K562 (cell line): ENCODE measurements around the gene SALL3. TPM values are rescaled to one million over a fixed set of nuclear protein-coding genes. Genes with fewer than 3 reads are reported as not detected.

Source experiments
- ATAC-seq: fragments of 200-7000 bp; cut with Tn5 transposase; 3 replicates; pipeline ENCODE4 v1.9.1; 2020; ENCODE audit warnings: moderate library complexity
- BruUV-seq: library from RNA; stranded (reverse); fragments of 400-500 nt; replicated peaks from 2 replicates; lab custom pipeline; 2021; lab: Mats Ljungman, UMichigan
- CTCF ChIA-PET: fragments of 300-600 bp; formaldehyde crosslinking; extraction: SDS; loops from one replicate; lab custom pipeline; 2021; ENCODE audit warnings: low intra/inter-chr PET ratio; lab: Yijun Ruan, JAX
- POLR2A ChIA-PET: fragments of 300-600, 350-650 bp; sonication (Branson Sonifier 250); formaldehyde crosslinking; extraction: SDS; loops from one replicate; lab custom pipeline; 2021; ENCODE audit warnings: antibody characterized with exemption, inconsistent platforms; lab: Yijun Ruan, JAX
- DNase-seq, 4 experiments: peaks; one replicate each; pipeline versions ENCODE4 v3.0.0 to v3.0.0-alpha.2; 2011 to 2018; ENCODE audit warnings: low spot score in 3 of 4, mixed read lengths in 3 of 4; ENCODE audit errors: extremely low read depth in 1 of 4
- FAIRE-seq: peaks from 2 replicates; lab custom pipeline; 2011; peaks lifted over from hg19 to GRCh38; lab: Jason Lieb, UNC
- H2AFZ ChIP-seq: 2 replicates; pipeline ENCODE4 v1.6.0; 2011; ENCODE audit warnings: low read depth, low read length, control low read depth, inconsistent platforms
- H3K27ac ChIP-seq: fragments of 200-600 bp; 3 replicates; pipeline ENCODE4 v1.8.0; 2011; ENCODE audit warnings: low read depth, mild to moderate bottlenecking, control low read depth, inconsistent platforms, low read length, moderate library complexity, mixed read lengths; ENCODE audit errors: extremely low read depth
- H3K27me3 ChIP-seq, 2 experiments: fragments of 300-600 bp in 1 of 2; 2 replicates in 1 of 2; 3 replicates in 1 of 2; pipeline versions ENCODE4 v1.6.0 to v1.8.0; 2011; ENCODE audit warnings: inconsistent platforms in 2 of 2, low read length in 2 of 2, mild to moderate bottlenecking in 1 of 2, mixed read lengths in 1 of 2, moderate library complexity in 1 of 2; ENCODE audit not compliant: control insufficient read depth in 2 of 2, insufficient read depth in 2 of 2
- H3K36me3 ChIP-seq: fragments of 300-600 bp; 3 replicates; pipeline ENCODE4 v1.8.0; 2011; ENCODE audit warnings: mild to moderate bottlenecking, low read length, inconsistent platforms; ENCODE audit not compliant: control insufficient read depth, insufficient read depth
- H3K4me1 ChIP-seq, 2 experiments: fragments of 200-600 bp in 1 of 2; replicated peaks in 1 of 2; 2 replicates in 1 of 2; 3 replicates in 1 of 2; pipeline versions ENCODE4 v1.5.1 to v1.8.0; 2011; ENCODE audit warnings: inconsistent platforms in 2 of 2, low read length in 2 of 2, mild to moderate bottlenecking in 1 of 2, mixed read lengths in 1 of 2, moderate library complexity in 1 of 2; ENCODE audit not compliant: control insufficient read depth in 2 of 2, insufficient read depth in 2 of 2
- H3K4me2 ChIP-seq: 2 replicates; pipeline ENCODE4 v1.6.1; 2011; ENCODE audit warnings: low read length, control low read depth, inconsistent platforms, mixed read lengths; ENCODE audit not compliant: insufficient read depth
- H3K4me3 ChIP-seq: fragments of 200-600 bp; sonication (generic), shearing (Covaris generic); 2 replicates; pipeline ENCODE4 v1.5.1; 2016; ENCODE audit warnings: control low read depth, inconsistent platforms
- H3K79me2 ChIP-seq: fragments of 200-600 bp; 3 replicates; pipeline ENCODE4 v1.8.0; 2011; ENCODE audit warnings: low read length, inconsistent platforms; ENCODE audit not compliant: control insufficient read depth, insufficient read depth
- H3K9ac ChIP-seq, 2 experiments: 2 replicates each; pipeline versions ENCODE4 v1.6.0 to v1.6.1; 2011; ENCODE audit warnings: low read depth in 2 of 2, low read length in 2 of 2, control low read depth in 1 of 2, inconsistent platforms in 1 of 2, mild to moderate bottlenecking in 1 of 2, mixed read lengths in 1 of 2; ENCODE audit not compliant: insufficient read depth in 1 of 2
- H3K9me1 ChIP-seq: one replicate; pipeline ENCODE4 v1.6.0; 2011; ENCODE audit warnings: inconsistent platforms, mild to moderate bottlenecking, low read length, moderate library complexity; ENCODE audit not compliant: control insufficient read depth, insufficient read depth
- H3K9me3 ChIP-seq: replicated peaks from 2 replicates; pipeline ENCODE4 v1.5.1; 2011; ENCODE audit warnings: low read depth, low read length, inconsistent platforms; ENCODE audit not compliant: control insufficient read depth, insufficient read depth
- H4K20me1 ChIP-seq: replicated peaks from 2 replicates; pipeline ENCODE4 v1.6.1; 2011; ENCODE audit warnings: low read length, inconsistent platforms, mixed read lengths; ENCODE audit not compliant: control insufficient read depth, insufficient read depth
- CEBPB ChIP-seq: fragments of 450-650 bp; IDR thresholded peaks from 2 replicates; pipeline ENCODE4 v1.6.1; 2016; ENCODE audit warnings: missing genetic modification characterization, missing compliant biosample characterization
- KLF10 ChIP-seq: fragments of 250-450 bp; sonication (Bioruptor Pico); IDR thresholded peaks from 2 replicates; pipeline ENCODE4 v1.6.1; 2021; ENCODE audit warnings: matching md5 sums
- MYBL2 ChIP-seq, 2 experiments: fragments of 450-650 bp in 1 of 2; sonication (generic) in 1 of 2; formaldehyde crosslinking in 1 of 2; IDR thresholded peaks; 2 replicates each; pipeline versions ENCODE4 v1.6.1 to v1.8.1; 2017 to 2022; ENCODE audit warnings: borderline replicate concordance in 1 of 2, inconsistent platforms in 1 of 2, low read depth in 1 of 2, mild to moderate bottlenecking in 1 of 2, missing genetic modification reagents in 1 of 2, moderate library complexity in 1 of 2
- NFIC ChIP-seq: fragments of 450-650 bp; IDR thresholded peaks from 2 replicates; pipeline ENCODE4 v1.6.1; 2017; ENCODE audit warnings: mild to moderate bottlenecking, inconsistent platforms
- PCBP1 ChIP-seq: fragments of 200-400 bp; formaldehyde crosslinking; IDR thresholded peaks from 2 replicates; pipeline ENCODE4 v1.6.1; 2018; ENCODE audit warnings: mild to moderate bottlenecking, low read depth, low read length; ENCODE audit not compliant: poor library complexity, severe bottlenecking
- SETDB1 ChIP-seq: IDR thresholded peaks from one replicate; pipeline ENCODE4 v1.6.1; 2012; ENCODE audit warnings: low read length, control low read depth, inconsistent platforms
- SMARCA5 ChIP-seq: fragments of 450-650 bp; IDR thresholded peaks from 2 replicates; pipeline ENCODE4 v1.6.1; 2016
- ZBTB11 ChIP-seq, 3 experiments: fragments of 200-800 bp in 1 of 3; fragments of 250-450 bp in 1 of 3; fragments of 450-650 bp in 1 of 3; sonication (Bioruptor Pico) in 1 of 3; sonication (Bioruptor generic) in 1 of 3; formaldehyde crosslinking in 1 of 3; IDR thresholded peaks; 2 replicates each; pipeline versions ENCODE4 v1.6.1 to v1.8.0; 2016 to 2022; ENCODE audit warnings: mild to moderate bottlenecking in 2 of 3, missing genetic modification characterization in 2 of 3, missing compliant biosample characterization in 1 of 3, moderate library complexity in 1 of 3
- ZNF224 ChIP-seq: sonication (generic); formaldehyde crosslinking; IDR thresholded peaks from 2 replicates; pipeline ENCODE4 v1.8.0; 2022; ENCODE audit warnings: mild to moderate bottlenecking, missing genetic modification reagents
- WGBS: fragments of 100-300 bp; shearing (Covaris generic); methylation state at CpG from one replicate; pipeline ENCODE4 v1.1.6; 2016; ENCODE audit warnings: low coverage, mixed read lengths; ENCODE audit not compliant: insufficient coverage; ENCODE audit errors: missing lambda C conversion rate; 5-methylcytosine and 5-hydroxymethylcytosine counted together
- in situ Hi-C: fragments of 300-500 bp; cut with MboI; formaldehyde crosslinking; loops from 4 replicates; pipeline ENCODE4 v1.15.0; 2018; ENCODE audit warnings: inconsistent platforms, mixed read lengths
- intact Hi-C: fragments of 100-400 bp; cut with micrococcal nuclease; formaldehyde crosslinking; loops from 2 replicates; pipeline ENCODE4 v1.14.2; 2022
- polyA plus RNA-seq, 8 experiments: library from polyadenylated mRNA; depleted of rRNA in 4 of 8; stranded (reverse) in 5 of 8; unstranded in 3 of 8; fragments of >200 nt; fragmentation: Nextera tagmentation in 2 of 8; fragmentation: Illumina TruSeq in 1 of 8; extraction: Ambion mirVana in 2 of 8; extraction: Trizol in 1 of 8; gene quantifications; 2 replicates each; pipeline versions ENCODE4 v1.2.1 to v1.2.3, GENCODE V29; 2011 to 2014; ENCODE audit warnings: inconsistent platforms in 1 of 8, missing spikeins in 1 of 8
- total RNA-seq, 7 experiments: library from RNA; depleted of rRNA in 6 of 7; stranded (reverse); fragments of >200 nt in 6 of 7; fragmentation: Illumina TruSeq in 2 of 7; extraction: Trizol in 2 of 7; gene quantifications; 2 replicates each; pipeline versions ENCODE4 v1.2.1 to v1.2.3, GENCODE V29; 2011 to 2021; ENCODE audit warnings: low replicate concordance in 1 of 7
- TF ChIP-seq, protein P1 (sequence below): fragments of 250-450 bp; sonication (Bioruptor Pico); IDR thresholded peaks from 2 replicates; pipeline ENCODE4 v1.5.0; 2020; ENCODE audit warnings: mild to moderate bottlenecking

The SALL3 gene
- total and polyA plus RNA-seq, 9 of the 15 experiments (the other 6 are each of a cell fraction or from before 2014, with no cell fraction given): not detected

DNA sequence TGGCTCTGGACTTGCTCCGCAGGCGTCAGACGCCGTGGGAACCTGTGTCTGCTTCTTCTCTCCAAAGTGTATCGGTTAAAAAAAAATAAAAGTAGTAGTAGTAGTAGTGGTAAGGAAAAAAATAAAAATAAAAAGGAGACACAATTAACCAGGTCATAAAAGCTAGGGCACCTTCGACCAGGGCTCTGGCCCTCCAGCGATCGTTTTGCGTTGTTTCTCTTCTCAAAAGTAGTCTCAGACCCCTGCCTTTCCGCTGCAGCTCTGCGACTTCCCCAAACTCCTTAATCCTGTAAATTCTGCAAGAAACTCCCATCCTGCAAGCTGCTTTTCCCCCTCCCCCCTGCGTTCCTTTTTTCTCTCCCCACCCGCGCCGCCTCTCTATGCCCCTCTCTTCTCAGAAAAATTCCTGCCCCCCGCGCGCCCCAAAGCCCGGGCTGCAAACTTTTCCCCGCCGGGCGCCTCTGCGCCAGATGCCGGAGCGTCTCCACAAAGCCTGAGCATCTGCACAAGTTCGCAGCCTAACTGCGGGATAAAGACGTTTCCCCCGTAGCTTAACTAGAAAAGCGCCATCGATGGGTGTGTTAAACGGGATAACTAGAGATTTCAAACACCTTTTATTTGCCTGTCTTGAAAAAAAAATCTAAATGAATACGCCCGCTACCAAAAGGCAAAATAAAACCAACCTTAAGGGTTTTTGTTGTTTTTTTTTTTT lies 1.8 kb upstream of the SALL3 start:
- DNase-seq: no peak
- intact Hi-C loops (no loop called here), in situ Hi-C loops (no loop called here)
- H3K36me3 ChIP-seq: no peaks in the 10 kb centered on the region
- peaks cover 0 to 9% of the 10 kb centered on the region in 2 experiments; a peak in 2 of 5 replicates for H3K27me3 ChIP-seq
- no peaks in the 10 kb centered on the region for H3K79me2 ChIP-seq
- 21% methylated on average over 16 of the region's 34 CpGs for WGBS
- no peak overlapping the region for H3K27ac ChIP-seq
- FAIRE-seq: no peak
- H3K9me3 ChIP-seq: no peaks in the 10 kb centered on the region
- H3K9me1 ChIP-seq: no peaks in the 10 kb centered on the region
- no peak overlapping the region for H2AFZ ChIP-seq
- no peak for ATAC-seq
- no TSS peak for BruUV-seq
- CTCF ChIA-PET: no interaction called here
- no peaks in the 10 kb centered on the region; a peak in 1 of 5 replicates for H3K4me1 ChIP-seq
- POLR2A ChIA-PET: no interaction called here
- no peak overlapping the region for H3K9ac ChIP-seq
- TF ChIP-seq SMARCA5 (no peak), MYBL2 (IDR thresholded peaks at IDR 0.05; ENCODE audit: low read depth) (no peak), MYBL2 (CRISPR knock-in tag; IDR thresholded peaks at IDR 0.05; ENCODE audit: borderline replicate concordance) (no peak), NFIC (no peak), CEBPB (tag) (no peak), SETDB1 (no peak), ZNF224 (CRISPR knock-in tag) (no peak), KLF10 (CRISPR knock-in tag) (no peak), ZBTB11 (CRISPR knock-in tag; IDR thresholded peaks at IDR 0.05) (no peak), PCBP1 (no peak)
- TF ChIP-seq, protein P1, sequence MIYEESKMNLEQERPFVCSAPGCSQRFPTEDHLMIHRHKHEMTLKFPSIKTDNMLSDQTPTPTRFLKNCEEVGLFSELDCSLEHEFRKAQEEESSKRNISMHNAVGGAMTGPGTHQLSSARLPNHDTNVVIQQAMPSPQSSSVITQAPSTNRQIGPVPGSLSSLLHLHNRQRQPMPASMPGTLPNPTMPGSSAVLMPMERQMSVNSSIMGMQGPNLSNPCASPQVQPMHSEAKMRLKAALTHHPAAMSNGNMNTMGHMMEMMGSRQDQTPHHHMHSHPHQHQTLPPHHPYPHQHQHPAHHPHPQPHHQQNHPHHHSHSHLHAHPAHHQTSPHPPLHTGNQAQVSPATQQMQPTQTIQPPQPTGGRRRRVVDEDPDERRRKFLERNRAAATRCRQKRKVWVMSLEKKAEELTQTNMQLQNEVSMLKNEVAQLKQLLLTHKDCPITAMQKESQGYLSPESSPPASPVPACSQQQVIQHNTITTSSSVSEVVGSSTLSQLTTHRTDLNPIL (CRISPR knock-in tag): no peak
- no peak overlapping the region for H3K4me3 ChIP-seq
- no peaks in the 10 kb centered on the region for H4K20me1 ChIP-seq
- no peak overlapping the region for H3K4me2 ChIP-seq
